AG10803 (cell line): ENCODE results near the gene SYF2.

ENCODE experiments used
- DNase-seq: peaks from one replicate; pipeline ENCODE4 v3.0.0; 2010; ENCODE audit warnings: low read depth
- H3K4me3 ChIP-seq: 2 replicates; pipeline ENCODE4 v1.5.1; 2011; ENCODE audit warnings: mild to moderate bottlenecking, low read length, control low read depth
- TF ChIP-seq, protein P1 (sequence below): conservative IDR thresholded peaks from 2 replicates; pipeline ENCODE4 v1.5.1; 2011; ENCODE audit warnings: mild to moderate bottlenecking, low read length, control low read depth, inconsistent platforms

Gene SYF2

DNA sequence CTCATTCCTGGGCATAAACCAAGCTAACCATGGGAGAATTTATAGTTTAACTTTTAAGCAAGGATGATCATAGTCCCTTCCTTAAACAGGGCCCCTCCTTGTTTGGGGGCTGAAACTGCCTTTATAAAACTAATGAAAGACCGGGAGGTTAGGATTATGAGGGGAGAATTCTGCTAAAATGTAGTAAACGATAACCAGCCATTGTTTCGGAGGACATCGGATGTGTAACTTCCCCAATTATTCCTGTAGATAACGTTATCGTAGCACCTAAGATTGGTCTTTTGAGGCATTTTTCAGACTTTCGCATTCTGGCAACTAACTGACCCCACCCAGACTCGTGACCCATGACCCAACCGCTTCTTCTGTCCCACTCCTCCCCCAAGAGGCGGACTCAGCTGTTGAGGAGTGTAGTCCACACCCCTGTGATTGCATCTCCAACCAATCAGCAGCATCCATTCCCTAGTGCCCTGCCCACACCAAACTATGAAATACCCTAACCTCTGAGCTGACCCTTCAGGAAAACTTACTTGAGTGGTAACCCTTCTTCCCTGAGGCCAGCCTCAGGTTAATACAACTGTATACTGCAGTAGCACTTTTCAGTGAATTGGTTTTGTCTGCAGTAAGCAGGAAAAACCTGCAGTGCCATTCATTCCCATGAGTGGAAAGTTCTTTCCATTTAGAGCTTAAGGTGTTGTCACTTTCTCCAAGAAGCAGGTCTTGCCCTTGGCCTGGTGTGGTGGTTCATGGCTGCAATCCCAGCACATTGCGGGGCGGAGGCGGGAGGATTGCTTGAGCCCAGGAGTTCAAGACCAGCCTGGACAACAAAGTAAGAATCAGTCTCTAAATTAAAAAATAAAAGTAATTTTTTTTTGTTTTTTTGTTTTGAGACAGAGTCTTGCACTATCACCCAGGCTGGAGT, 823 bp upstream of the SYF2 start:
- TF ChIP-seq, protein P1, sequence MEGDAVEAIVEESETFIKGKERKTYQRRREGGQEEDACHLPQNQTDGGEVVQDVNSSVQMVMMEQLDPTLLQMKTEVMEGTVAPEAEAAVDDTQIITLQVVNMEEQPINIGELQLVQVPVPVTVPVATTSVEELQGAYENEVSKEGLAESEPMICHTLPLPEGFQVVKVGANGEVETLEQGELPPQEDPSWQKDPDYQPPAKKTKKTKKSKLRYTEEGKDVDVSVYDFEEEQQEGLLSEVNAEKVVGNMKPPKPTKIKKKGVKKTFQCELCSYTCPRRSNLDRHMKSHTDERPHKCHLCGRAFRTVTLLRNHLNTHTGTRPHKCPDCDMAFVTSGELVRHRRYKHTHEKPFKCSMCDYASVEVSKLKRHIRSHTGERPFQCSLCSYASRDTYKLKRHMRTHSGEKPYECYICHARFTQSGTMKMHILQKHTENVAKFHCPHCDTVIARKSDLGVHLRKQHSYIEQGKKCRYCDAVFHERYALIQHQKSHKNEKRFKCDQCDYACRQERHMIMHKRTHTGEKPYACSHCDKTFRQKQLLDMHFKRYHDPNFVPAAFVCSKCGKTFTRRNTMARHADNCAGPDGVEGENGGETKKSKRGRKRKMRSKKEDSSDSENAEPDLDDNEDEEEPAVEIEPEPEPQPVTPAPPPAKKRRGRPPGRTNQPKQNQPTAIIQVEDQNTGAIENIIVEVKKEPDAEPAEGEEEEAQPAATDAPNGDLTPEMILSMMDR, result no peak
- peak; percentile 89 for DNase-seq
- H3K4me3 ChIP-seq, result peak overlapping the region; percentile 98

DNA sequence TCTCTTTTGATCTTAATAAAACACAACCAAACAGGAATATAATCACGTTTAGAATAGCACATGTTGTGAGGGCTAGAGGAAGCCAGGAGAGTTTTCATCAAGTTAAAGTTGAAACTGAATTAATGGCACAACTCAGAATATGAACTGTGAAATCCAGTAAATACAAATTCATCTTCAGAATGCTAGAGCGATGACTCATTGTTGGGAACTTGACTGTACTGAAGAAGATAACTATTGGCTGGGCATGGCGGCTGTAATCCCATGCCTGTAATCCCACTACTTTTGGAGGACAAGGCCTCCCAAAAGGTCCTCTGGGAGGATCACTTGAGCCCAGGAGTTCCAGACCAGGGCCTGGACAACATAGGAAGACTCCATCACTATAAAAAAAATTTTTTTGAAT, 8.8 kb downstream of the SYF2 start:
- peak; percentile 43 for DNase-seq
- H3K4me3 ChIP-seq, result no peak overlapping the region
- TF ChIP-seq, protein P1, result no peak

GRCh38 chr1:25222606-25223005, 9.7 kb downstream of the SYF2 start:
- TF ChIP-seq, protein P1, result no peak
- no peak overlapping the region for H3K4me3 ChIP-seq
- DNase-seq, result no peak

DNA sequence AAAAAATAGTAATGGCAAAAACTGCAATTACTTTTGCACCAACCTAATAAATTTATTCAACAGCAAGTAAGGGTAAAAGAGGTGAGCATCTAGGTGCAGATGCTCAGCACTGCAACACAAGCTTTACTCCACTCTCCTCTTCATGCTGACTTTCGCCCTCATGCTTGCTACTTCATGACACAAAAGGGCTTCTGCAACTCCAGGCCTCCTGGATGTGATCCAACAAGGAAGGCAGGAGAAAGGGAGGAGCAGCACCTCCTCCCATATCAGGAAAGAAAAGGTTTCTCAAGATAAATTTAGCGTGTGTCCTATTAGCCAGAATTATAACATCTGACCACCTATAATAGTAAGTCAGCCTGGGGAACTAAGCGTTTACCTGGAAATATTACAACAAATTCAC, 11.6 kb downstream of the SYF2 start:
- H3K4me3 ChIP-seq, result no peak overlapping the region
- no peak for DNase-seq
- TF ChIP-seq, protein P1, result no peak

DNA sequence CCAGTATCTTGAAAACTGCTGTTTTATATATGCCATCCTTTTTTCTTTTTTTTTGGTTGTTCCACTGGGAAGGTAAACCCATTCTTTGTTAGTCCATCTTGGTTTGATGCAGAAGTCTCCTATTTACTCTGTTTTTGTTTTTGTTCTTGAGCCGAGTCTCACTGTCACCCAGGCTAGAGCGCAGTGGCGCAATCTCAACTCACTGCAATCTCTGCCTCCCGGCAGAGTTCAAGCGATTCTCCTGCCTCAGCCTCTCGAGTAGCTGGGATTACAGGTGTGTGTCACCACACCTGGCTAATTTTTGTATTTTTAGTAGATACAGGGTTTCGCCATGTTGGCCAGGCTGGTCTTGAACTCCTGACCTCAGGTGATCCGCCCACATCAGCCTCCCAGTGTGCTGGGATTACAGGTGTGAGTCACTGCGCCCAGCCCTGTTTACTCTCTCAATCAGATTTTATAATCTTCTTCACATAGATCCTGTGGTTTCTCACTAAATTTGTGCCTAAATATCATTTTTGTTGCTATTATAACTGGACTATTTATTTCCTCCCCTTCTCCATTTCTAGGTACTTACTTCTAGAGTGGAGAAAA, 12.5 kb downstream of the SYF2 start:
- H3K4me3 ChIP-seq, result no peak overlapping the region
- TF ChIP-seq, protein P1, result no peak
- no peak for DNase-seq

DNA sequence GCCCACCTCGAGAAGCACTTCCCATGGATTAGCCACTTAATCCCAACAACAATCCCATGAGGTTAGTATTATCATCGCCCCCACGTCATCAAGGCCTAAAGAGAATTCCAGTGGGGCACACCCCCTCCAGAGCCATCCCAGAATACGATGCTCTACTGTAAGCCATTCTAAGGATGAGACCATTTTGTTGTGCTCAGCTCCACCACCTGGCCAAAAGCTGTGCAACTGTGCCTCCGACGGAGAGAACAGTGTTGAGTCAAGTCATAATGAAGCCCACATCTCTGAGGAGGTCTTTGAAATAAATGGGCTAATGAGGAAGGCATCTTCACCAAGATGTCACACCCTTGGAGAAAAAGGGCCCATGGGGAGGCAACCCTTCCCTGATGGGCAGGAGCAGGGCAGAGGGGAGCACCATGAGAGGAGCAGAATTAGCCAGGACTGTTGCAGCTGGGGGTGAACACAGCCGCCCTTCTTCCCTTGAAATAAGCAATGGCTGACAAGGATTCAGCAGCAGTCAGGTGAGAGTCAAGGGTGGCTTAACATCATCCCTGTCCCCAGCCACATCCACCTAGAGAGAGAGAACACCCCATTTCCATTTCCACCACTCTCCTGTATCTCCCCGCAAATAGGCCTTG, 14.6 kb downstream of the SYF2 start:
- TF ChIP-seq, protein P1, result no peak
- H3K4me3 ChIP-seq, result no peak overlapping the region

DNA sequence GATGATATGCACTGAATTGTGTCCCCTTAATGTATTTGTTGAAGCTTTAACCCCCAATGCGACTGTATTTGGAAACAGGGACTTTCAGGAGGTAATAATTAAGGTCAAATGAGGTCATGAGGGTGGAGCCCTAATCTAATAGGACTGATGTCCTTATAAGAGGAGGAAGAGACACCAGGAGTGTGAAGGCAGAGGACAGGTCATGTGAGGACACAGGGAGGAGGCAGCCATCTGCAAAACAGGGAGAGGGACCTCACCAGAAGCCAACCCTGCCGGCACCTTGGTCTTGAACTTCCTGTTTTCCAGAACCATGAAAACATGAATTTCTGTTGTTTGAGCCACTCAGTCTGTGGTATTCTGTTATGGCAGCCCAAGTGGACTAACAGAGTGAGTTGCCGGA, 15.3 kb downstream of the SYF2 start:
- TF ChIP-seq, protein P1, result no peak
- no peak overlapping the region for H3K4me3 ChIP-seq
- no peak for DNase-seq

More for the DNA sequence above, 14.6 kb downstream of the SYF2 start:
- DNase-seq, result no peak
